Cardiac muscle cell (in vitro differentiated cells and primary cell): ENCODE results near the gene SIGLEC11. TPM values are rescaled to one million over a fixed set of nuclear protein-coding genes. Genes with fewer than 3 reads are reported as not detected.

ENCODE experiments used
- DNase-seq, 2 donors: peaks; one replicate each; pipeline versions ENCODE4 v3.0.0 to v3.0.0-alpha.2; 2010 to 2017; ENCODE audit warnings: low read depth in 1 of 2, low spot score in 1 of 2
- H3K27ac ChIP-seq: fragments of 200-600 bp; sonication (generic); 2 replicates; pipeline ENCODE4 v1.5.1; 2016
- H3K27me3 ChIP-seq: fragments of 200-600 bp; sonication (generic); 2 replicates; pipeline ENCODE4 v1.6.0; 2016; ENCODE audit warnings: control low read depth
- H3K36me3 ChIP-seq: fragments of 200-600 bp; sonication (generic); 2 replicates; pipeline ENCODE4 v1.5.1; 2016; ENCODE audit warnings: control low read depth
- H3K4me1 ChIP-seq: fragments of 200-600 bp; sonication (generic); 2 replicates; pipeline ENCODE4 v1.8.1; 2017; ENCODE audit warnings: low read depth, mild to moderate bottlenecking, mixed run types
- H3K4me3 ChIP-seq: fragments of 200-600 bp; sonication (generic); 2 replicates; pipeline ENCODE4 v1.5.1; 2016; ENCODE audit warnings: mild to moderate bottlenecking
- H3K9me3 ChIP-seq: fragments of 200-600 bp; sonication (generic); 2 replicates; pipeline ENCODE4 v1.5.1; 2017; ENCODE audit warnings: low read depth, mild to moderate bottlenecking, control low read depth
- CTCF ChIP-seq: IDR thresholded peaks from 2 replicates; pipeline ENCODE4 v1.5.1; 2012; ENCODE audit warnings: low read depth, mild to moderate bottlenecking, low read length
- polyA plus RNA-seq: library from polyadenylated mRNA; unstranded; fragments of >200 nt; fragmentation: Nextera tagmentation; extraction: Ambion mirVana; gene quantifications from 2 replicates; pipeline ENCODE4 v1.2.1, GENCODE V29; 2016
- total RNA-seq: library from RNA; depleted of rRNA; stranded (reverse); fragments of >200 nt; gene quantifications from 2 replicates; pipeline ENCODE4 v1.2.3, GENCODE V29; 2016

The SIGLEC11 gene
- total and polyA plus RNA-seq, 2 experiments from 2014 or later = 0.03 to 0.13 TPM

GRCh38 chr19:50003810-50004419 lies 42.9 kb upstream of the SIGLEC11 start:
- Histone ChIP-seq H3K36me3 (peaks cover 12% of the 10 kb centered on the region), H3K4me3 (no peak overlapping the region)
- DNase-seq = peak in 1 of 2 donors; percentile 96

GRCh38 chr19:50003254-50003788 lies 42.3 kb upstream of the SIGLEC11 start:
- peaks cover 12% of the 10 kb centered on the region for H3K36me3 ChIP-seq
- DNase-seq = no peak
- H3K4me3 ChIP-seq = no peak overlapping the region
- H3K9me3 ChIP-seq = no peaks in the 10 kb centered on the region
- H3K27me3 ChIP-seq = no peaks in the 10 kb centered on the region
- no peak overlapping the region for H3K27ac ChIP-seq
- TF ChIP-seq CTCF = no peak
- no peaks in the 10 kb centered on the region for H3K4me1 ChIP-seq

More at GRCh38 chr19:50003810-50004419, 42.9 kb upstream of the SIGLEC11 start:
- Histone ChIP-seq H3K27me3 (no peaks in the 10 kb centered on the region), H3K9me3 (no peaks in the 10 kb centered on the region), H3K4me1 (no peaks in the 10 kb centered on the region), H3K27ac (no peak overlapping the region)
- no peak for TF ChIP-seq CTCF

GRCh38 chr19:50002386-50002960 lies 41.5 kb upstream of the SIGLEC11 start:
- no peaks in the 10 kb centered on the region for H3K4me1 ChIP-seq
- TF ChIP-seq CTCF = no peak
- H3K27me3 ChIP-seq = no peaks in the 10 kb centered on the region
- no peak overlapping the region for H3K4me3 ChIP-seq
- peaks cover 9% of the 10 kb centered on the region for H3K36me3 ChIP-seq
- no peaks in the 10 kb centered on the region for H3K9me3 ChIP-seq
- H3K27ac ChIP-seq = no peak overlapping the region
- DNase-seq = no peak

GRCh38 chr19:50001775-50002174 lies 40.8 kb upstream of the SIGLEC11 start:
- Histone ChIP-seq H3K36me3 (peaks cover 6% of the 10 kb centered on the region), H3K27ac (no peak overlapping the region), H3K27me3 (no peaks in the 10 kb centered on the region), H3K4me3 (no peak overlapping the region), H3K9me3 (no peaks in the 10 kb centered on the region), H3K4me1 (no peaks in the 10 kb centered on the region)
- TF ChIP-seq CTCF = no peak
- DNase-seq = no peak

- no peak for TF ChIP-seq CTCF
- Histone ChIP-seq H3K4me1 (no peaks in the 10 kb centered on the region), H3K27ac (no peak overlapping the region), H3K9me3 (no peaks in the 10 kb centered on the region), H3K36me3 (peaks cover 6% of the 10 kb centered on the region), H3K4me3 (no peak overlapping the region), H3K27me3 (no peaks in the 10 kb centered on the region)
- DNase-seq = no peak
These were observed 40.0 kb upstream of the SIGLEC11 start for GRCh38 chr19:50000841-50001557.
